C4-2B (cell line): ENCODE measurements around the gene ANTXR2.

ENCODE experiments used
- ZFX ChIP-seq: fragments of 450-650 bp; IDR thresholded peaks from 2 replicates; pipeline ENCODE4 v1.6.1; 2017
- TF ChIP-seq, protein P1 (sequence below): fragments of 450-650 bp; conservative IDR thresholded peaks from 2 replicates; pipeline ENCODE4 v1.5.1; 2017; ENCODE audit warnings: mild to moderate bottlenecking

- TF ChIP-seq, protein P1, sequence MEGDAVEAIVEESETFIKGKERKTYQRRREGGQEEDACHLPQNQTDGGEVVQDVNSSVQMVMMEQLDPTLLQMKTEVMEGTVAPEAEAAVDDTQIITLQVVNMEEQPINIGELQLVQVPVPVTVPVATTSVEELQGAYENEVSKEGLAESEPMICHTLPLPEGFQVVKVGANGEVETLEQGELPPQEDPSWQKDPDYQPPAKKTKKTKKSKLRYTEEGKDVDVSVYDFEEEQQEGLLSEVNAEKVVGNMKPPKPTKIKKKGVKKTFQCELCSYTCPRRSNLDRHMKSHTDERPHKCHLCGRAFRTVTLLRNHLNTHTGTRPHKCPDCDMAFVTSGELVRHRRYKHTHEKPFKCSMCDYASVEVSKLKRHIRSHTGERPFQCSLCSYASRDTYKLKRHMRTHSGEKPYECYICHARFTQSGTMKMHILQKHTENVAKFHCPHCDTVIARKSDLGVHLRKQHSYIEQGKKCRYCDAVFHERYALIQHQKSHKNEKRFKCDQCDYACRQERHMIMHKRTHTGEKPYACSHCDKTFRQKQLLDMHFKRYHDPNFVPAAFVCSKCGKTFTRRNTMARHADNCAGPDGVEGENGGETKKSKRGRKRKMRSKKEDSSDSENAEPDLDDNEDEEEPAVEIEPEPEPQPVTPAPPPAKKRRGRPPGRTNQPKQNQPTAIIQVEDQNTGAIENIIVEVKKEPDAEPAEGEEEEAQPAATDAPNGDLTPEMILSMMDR, result no peak
- TF ChIP-seq ZFX, result no peak
Observed at GRCh38 chr4:80104927-80105326, 31.9 kb upstream of the ANTXR2 start.
